HG02884 (cell line): ENCODE data around the gene CACNA2D1.

Source experiments
- ATAC-seq: cut with Tn5 transposase; IDR thresholded peaks from one replicate; pipeline ENCODE4 v1.9.1; 2021; ENCODE audit warnings: mild to moderate bottlenecking, moderate library complexity; ENCODE audit not compliant: unreplicated experiment

CACNA2D1 gene

DNA sequence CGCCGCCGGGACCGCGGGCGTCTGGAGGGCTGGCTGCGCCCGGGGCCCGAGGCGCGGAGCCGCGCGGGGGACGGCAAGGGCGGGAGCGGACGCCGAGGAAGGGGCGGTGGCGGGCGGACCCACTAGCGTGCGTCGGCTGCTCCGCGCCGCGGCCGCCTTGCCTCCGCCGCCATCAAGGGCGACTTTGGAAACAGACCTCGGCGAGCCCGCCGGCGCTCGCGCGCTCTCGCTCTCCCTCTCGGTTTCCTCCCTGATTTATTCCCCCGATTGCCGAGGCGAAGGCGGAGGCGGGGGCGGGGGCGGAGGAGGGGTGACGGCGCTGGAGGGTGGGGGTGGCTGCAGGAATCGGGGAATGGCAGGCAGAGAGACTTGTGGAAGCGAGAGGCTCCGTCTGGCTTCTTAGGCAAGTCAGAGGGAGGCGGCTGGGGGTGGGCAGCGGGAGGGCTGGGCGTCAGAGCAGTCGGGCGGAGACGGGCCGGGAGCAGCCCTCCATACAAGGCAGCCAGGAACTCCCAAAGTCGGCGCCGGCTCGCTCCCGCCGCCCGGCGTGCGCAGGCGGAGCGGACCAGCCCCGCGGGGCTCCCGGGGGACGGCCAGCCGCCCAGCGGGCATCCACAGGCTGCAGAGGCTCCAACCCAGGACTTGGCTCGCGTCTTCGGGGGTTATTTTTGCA, at the start of gene CACNA2D1:
CACNA2D1 (minus strand) TSS at position 231 of the 673 bp plus-strand sequence.
- ATAC-seq: no peak

DNA sequence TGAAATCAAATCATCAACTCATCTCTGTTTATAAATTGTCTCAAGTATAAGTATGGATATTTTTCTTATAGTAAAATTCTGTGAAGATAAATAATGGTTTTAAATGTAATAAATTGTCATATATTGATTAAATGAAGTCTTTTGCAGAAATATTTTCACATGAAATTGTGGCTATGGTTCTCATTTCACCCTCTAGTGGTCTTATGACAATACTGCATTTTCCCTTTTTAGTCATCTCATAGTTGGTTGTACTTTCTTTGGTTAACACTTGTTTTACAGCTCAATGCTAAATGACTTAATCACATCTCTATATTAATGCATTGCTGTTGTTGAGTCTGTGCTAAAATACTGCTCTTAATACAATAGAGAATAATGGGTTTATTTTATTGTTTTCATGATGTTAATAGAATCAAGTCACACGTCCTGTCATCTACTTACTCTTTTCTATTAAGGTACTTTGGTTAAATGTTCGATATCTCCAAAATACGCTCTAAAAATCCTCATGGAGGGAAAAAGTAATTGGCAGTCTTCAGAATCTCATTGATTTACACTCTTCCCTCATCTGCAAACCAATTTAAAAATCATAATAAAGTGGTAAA, 38.0 kb upstream of the CACNA2D1 start:
- peak; percentile 79 for ATAC-seq

DNA sequence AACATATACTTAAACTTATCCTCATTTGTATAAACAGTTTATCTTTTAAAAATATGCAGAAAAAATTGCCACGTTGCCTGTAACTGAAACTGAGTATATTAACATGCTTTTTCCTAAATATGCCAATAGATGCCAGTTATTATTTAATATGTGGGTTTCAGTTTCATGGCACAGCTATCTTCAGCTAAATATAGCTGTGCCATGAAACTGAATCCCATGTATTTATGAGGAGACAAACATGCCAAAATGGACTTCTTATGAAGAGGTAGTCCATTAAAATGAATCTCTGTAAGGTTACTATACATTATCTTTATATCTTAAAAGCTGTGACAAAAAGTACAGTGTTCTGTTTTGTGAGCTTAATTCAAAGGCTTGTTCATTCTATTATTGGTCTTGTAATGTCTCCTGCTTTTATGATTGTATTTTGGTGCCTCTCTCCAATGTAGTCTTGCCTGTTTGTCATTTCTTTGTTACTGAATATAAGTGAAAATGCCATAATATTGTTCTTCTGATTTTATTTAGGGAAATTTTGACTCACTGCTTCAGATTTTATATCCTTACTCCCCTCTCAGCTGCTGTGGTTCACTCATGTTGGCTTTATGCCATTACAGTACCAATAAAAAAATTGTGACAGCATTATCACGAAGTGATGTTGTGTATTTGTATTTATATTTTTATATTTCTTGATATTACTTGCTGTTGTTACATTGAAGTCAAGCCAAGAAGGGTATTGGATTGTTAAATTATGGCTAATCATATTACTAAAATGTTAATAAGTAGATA, 34.3 kb upstream of the CACNA2D1 start:
- ATAC-seq: no peak

DNA sequence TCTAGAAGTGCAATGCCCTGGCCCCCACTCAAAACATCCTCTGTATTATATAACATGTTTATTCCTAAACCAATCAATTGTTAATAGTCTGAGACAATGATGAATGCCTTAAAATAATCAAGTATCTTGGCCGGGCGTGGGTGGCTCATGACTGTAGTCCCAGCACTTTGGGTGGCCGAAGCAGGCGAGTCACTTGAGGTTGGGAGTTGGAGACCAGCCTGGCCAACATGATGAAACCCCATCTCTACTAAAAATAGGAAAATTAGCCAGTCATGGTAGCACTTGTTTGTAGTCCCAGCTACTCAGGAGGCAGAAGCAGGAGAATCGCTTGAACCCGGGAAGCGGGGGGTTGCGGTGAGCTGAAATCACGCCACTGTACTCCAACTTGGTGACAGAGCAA, 29.4 kb upstream of the CACNA2D1 start:
- no peak for ATAC-seq

DNA sequence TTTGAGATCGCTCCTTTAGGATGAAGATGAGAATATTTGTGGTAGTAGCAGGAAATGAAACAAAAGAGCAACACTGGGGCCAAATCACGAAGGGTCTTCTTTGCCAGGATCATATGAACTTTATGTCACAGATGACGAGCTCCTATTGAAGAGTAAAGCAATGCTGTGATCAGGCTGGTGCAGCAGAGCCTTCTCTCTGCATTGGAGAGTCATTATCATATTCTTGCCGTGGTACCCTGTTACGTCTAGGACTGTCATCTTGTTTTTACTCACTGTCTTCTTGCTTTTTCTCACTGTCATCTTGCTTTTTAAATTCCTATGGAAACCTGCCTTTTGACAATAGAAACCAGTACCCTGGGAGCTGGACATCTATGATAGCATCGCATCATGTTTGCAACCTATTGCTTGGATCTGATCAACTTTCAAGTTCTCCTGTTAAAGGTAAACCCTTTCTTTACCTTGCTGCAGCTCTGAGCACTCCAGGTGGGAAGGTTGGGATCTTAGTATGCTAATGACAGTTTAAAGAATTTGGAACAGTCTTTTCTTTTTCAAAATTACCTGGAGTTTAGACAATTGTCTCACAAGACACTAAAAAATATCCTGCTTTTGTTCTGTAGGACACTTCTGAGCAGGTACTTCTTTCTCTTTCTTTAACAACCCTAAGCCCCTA, 27.9 kb upstream of the CACNA2D1 start:
- ATAC-seq: no peak

DNA sequence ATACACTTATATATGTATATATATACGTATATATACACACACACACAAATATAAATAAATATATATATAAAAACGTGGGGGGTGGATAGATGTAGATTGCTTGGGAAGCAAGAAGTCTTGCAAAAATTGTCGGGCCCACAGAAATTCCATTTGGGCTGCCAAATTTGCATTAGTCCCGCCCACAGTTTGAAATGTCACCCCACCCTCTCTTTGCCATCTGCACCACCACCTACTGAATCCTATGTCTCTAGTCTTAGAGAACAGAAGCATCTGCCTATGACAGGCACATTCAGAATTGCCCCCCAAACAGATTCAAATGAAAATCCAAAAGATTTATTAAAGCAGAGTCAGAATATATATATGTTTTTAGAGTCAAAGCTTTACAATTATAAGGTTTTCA, 25.6 kb upstream of the CACNA2D1 start:
- no peak for ATAC-seq

DNA sequence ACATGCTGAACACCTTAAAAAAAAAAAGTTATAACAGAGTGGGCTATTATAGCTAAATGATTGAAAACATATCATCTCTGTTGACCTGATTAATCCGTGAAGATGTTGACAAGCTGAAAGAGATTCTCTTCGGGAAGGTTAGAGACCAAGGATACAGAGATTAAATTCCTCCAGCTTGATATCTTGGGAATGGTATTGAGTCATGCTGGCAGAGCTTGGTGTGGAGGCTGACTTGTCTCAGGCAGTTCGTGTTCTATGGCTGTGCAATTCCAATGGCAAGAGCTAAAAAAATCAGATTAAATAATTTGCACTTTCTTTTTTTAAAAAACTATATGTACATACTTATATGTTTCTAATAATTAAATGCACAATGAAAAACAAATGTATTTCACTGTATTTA, 24.9 kb upstream of the CACNA2D1 start:
- no peak for ATAC-seq

DNA sequence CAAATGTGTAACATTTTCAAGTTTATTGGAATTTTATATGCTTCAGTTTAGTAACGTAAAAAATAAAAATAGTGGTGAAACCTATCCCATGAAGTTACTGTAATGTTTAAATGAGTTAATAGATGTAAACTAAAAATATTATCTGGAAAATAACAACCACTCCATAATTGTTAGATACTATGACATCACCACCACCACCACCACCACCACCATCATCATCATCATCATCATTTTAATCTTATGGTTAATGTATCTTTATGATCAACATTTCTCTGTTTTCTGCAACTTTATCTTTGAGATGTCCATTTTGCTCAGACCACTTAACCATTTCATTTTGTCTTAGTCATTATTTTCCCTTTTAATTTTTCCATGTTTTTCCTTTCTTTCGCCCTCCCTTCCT, 23.4 kb upstream of the CACNA2D1 start:
- no peak for ATAC-seq

DNA sequence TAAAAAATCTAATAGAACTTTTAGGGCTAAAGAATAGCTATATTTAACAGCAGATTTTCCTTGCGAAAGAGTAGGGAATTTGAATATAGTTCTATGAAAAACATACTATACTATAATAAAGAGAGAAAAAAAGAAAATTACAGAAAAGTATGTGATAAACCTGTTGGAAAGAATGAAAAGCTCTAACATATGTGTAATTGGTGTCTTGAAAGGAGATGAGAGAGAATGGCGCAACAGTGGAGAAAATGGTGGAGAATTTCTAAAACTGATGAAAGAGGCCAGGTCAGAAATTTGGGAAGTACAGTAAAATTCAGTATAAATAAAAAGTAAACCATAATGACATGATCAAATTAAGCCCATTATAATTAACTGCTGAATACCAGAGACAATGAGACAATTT, 20.8 kb upstream of the CACNA2D1 start:
- ATAC-seq: no peak

DNA sequence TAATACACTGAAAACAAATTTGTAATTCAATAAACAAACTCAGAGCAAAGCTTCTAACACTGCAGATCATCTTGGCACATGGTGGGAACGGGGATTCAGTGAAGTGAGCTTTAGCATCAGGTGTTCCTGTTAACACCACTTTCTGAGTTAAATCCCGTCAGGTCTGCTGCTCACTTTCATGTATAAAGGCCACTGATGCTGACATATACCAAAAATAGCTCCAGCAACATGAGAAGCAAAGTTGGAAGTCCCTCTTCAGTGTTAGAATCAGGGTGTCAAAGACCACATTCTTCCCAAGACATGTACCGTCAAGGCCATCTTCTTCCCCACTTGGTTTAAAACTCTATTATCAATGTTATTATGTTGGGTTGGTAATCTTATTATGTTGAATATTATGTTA, 11.7 kb upstream of the CACNA2D1 start:
- no peak for ATAC-seq

DNA sequence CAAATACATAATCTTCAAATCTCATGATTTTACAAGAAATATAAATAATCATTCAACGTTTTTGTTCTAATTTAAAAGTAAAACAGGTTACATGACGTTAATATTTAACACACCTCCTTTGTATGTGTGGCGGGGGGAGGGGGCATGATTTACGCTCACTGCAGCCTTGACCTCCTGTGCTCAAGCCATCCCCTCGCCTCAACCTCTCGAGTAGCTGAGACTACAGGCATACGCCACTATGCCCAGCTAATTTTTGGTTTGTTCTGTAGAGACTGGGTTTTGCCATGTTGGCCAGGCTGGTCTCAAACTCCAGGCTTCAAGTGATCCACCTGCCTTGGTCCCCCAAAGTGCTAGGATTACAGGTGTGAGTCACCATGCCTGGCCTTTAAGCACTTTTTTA, 7.2 kb upstream of the CACNA2D1 start:
- no peak for ATAC-seq

DNA sequence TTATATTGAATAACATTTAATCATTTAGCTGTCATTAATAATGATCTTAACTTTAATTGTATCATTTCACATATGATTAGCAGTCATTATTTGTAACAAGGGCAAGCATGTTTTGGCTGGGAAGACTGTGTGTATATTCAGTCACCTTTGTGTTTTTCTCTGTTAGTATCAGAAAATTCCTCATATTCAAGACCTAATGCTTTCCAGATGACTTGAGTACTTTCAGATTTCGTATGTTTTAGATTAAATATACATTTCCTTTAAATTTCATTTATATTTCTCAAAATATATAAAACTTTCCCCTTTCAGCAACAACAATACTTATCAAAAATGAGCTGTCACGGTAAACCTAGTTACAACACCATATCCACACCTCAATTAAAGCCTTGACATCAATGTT, 6.3 kb upstream of the CACNA2D1 start:
- ATAC-seq: no peak

DNA sequence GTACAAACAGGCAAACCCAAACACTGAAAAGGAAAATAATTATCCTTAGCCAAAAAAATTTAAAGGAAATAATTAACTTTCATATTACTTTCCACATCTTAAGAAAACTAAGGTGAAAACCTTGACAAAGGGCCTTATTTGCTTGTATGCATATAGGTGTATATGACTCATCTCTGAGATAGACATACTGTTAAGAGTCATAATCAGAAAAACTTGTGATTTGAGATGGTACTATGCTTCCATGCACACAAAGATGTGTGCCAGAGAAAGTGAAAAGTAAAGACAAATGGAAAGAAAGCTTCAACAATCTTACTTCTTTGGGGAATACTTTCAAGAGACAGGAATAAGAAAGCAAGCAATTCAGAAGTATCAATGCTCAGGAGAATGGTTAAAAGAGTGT, 3.3 kb upstream of the CACNA2D1 start:
- ATAC-seq: no peak

DNA sequence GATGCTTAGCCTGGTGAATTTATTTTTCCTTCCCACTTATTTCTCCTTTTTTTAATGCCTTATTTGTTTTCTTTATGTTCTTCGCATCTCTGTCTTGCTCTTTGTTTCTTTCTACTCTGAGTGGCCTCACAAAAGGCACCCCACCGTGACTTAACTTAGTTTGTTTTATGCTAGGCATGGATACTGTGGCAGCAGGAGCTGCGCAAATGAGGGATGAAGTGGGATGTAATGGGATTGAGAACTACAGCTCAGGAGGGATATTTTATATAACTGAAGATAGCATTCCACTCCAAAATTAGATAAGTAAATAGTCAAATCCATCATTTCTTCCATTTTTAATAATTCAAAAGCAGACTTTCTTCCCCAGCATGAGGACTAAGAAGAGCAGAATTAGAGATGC, 1.7 kb upstream of the CACNA2D1 start:
- no peak for ATAC-seq

DNA sequence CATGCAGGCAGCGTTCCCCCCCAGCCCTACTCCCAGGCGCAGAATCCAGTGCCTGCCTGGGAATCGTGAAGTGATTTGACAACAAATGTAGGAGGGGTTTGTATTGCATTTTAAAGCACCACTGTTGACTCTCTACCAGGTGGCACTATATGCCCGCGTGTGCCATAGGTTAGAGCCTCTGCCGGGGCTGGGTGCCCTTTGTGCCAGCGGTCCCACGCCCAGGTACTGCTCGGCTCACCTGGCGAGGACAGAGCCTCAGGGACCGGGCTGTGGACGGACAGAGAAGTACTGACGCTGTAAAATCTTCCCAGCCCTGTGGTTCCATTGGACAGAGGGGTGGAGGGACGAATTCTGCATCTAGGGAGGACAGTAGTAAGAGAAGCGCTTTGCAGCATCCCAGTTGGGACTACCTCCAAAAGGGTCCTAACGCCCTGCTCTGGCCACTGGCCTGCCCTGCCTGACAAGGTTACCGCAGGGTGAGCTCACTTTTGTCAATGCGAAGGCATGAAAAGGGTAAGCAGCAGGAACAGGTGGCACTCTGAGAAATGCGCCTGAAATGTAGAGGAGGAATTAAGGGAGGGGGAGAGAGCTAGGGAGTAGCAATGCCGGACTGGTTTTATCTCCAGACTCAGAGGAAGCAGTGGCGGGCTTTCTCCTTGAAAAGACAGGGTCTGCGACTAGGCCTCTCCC, 788 bp upstream of the CACNA2D1 start:
- no peak for ATAC-seq

DNA sequence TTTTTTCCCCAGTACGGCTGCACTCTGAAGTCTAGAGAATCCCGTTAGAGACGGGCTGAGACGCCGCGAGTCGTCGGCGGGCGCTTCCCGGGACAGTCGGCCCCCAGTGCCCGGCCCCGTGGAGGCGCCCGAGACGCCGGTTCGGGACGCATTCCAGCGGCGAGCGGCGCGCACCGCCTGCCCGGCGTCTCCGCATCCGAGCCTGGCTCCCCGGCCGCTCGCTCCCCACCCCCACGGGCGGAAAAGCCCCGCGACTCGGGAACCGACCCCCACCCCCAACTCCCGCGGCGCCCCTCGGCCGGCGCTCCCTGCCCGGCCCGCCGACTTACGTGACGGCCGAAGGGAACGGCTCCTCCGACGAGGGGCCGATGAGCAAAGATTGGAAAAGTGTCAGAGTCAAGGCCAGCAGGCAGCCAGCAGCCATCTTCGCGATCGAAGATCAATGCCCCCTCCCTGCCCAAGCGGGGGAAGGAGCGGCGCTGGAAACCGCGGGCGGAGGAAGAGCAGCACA, 486 bp downstream of the CACNA2D1 start:
- ATAC-seq: no peak

DNA sequence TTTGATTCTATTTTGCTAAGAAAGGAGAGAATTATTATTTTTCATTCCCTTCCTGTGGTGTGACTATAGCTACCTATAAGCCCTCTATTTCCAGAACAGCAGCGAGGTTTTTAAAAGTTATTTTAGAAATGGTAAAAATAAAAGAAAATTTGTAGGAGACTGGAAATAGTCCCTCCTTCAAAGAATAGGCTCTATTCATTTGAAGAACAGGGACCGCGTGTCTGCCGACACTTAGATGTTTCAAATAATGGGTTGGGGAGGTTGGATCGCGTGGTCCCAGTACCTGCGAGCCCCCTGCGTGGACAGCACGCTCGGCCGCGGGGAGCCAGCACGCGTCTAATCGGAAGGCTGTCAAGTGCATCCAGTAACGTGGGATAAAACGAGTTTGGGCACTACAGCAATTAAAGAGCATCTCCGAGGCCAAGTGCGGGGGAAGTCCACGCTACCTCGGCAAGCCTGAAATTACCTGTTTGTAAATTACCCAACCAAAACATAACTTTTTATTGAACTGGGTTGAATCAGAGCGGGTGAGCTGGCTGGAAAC, 1.0 kb downstream of the CACNA2D1 start:
- no peak for ATAC-seq

DNA sequence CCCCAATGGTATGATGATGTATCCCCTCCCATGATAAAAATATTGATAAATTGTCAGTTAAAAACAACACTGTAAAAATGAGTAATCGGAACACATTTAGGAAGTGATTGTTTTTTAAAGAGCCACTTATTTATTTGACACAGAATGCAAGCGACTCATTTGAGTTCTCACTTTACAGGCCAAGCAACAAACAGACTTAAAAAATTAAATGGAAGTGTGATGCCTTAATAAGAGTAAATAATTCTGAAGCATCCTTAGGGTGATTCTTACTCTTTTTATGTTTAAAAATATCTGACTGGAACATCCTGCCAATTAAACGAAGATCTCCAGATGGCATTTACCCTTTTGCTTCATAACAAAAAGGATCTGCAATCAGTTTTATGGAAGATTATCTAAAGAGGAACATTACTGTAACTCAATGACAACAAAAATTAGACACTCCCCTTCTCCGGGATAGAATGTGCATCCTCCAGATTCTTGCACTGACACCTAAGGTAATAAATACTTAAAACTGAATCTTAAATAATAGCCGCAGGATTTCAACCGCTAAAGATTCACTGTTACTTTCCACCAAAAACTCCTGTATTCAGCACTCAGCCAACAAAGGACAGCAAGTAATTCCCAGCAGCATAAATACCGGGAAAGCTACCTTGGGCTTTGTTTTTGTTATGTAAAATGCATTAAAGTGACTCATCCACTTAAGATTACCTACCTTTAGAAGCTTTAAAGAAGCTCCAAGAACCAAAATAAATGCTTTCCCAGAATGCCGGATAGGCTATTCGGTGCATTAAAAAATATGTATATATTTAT, 1.7 kb downstream of the CACNA2D1 start:
- ATAC-seq: no peak

DNA sequence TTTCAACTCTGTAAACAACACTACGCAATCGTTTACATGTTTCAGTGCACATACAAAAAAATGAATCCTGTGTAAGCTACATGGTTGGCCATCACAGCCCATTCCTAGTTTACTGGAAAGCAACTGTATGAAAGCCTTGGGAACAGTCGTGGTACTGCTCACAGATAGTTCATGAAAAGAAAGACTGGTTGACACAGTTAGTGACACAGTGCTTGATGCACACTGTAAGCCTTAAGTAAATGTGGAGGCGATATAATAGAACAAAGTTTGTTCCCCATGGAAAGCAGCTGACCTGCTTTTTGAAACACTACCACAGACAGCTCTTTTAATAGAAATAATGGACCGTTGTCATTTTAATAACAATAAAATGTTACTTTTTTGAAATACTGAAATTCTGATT, 5.1 kb downstream of the CACNA2D1 start:
- ATAC-seq: no peak

DNA sequence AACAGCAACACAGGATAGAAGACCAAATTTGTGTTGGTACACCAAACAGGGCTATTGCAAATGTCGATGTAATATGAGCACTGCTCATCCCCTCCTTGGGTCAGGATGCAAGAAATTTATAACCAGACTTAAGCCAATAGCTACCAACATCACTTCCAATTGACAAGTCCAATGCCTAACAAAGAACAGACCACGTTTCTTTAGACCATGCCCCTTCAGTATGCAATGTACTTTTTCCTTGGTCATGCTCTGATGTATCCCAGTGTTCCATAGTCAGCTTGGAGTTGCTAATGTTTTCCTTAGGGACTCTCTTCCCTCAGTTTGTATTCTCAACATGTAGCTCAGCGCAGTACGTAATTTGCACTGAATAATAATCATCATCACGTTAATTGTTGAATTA, 7.8 kb downstream of the CACNA2D1 start:
- ATAC-seq: no peak
